ENCODE results near the gene OSGEP. TPM values are rescaled to one million over a fixed set of nuclear protein-coding genes. Genes with fewer than 3 reads are reported as not detected.

The OSGEP gene
- total RNA-seq, 1 experiment from 2014 or later = 21.8 TPM

DNA sequence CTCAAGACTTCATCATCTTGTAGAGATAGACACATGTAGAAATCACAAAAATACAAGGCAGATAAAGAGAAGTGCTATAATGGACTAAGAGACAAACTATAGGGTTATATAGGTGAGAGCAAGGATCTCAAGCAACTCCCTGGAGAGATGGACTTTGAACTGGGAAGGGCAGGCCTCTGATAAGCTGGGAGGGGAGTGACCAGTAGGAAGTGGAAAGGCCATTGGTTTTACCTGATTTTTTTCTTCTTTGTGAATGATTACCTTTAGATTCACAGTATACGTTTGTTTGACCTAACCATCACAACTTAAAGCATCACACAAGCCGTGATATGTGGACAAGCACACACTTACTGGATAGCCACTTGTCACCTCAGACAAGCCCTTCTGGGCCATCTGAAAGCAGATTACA lies 36.1 kb downstream of the OSGEP start:
- ATAC-seq = no peak
- H3K9ac ChIP-seq (ENCODE audit: low read length) = no peak overlapping the region
- H3K36me3 ChIP-seq (ENCODE audit: control insufficient read depth in 1 of 2, insufficient read depth in 2 of 2, low read length in 2 of 2) = no peaks in the 10 kb centered on the region
- H2AFZ ChIP-seq (ENCODE audit: low read depth, low read length, poor library complexity, severe bottlenecking) = no peak overlapping the region
- H3K4me2 ChIP-seq (ENCODE audit: low read length) = no peak overlapping the region
- intact Hi-C loops (cut with micrococcal nuclease) = no loop called here
- H3K9me3 ChIP-seq (ENCODE audit: control insufficient read depth in 1 of 2, insufficient read depth in 1 of 2, low read depth in 1 of 2, low read length in 2 of 2) = no peaks in the 10 kb centered on the region
- peaks cover 8 to 22% of the 10 kb centered on the region in 2 experiments; a peak in 3 of 4 replicates for H3K4me1 ChIP-seq (ENCODE audit: control insufficient read depth in 1 of 2, insufficient read depth in 2 of 2, low read length in 2 of 2)
- ChIA-PET CTCF (no interaction called here), POLR2A (no interaction called here), RAD21 (ENCODE audit: low non-redundant PET in 1 of 2, low total read pairs in 2 of 2, uncharacterized antibody in 2 of 2, unreplicated experiment in 2 of 2) (no interaction called here)
- H3K79me2 ChIP-seq (ENCODE audit: insufficient read depth, low read length) = no peaks in the 10 kb centered on the region
- H4K20me1 ChIP-seq (ENCODE audit: insufficient read depth) = no peaks in the 10 kb centered on the region
- BruUV-seq (replicated peaks) = no TSS peak
- H3K4me3 ChIP-seq (replicated peaks in 1 of 2; ENCODE audit: low read depth in 1 of 2, low read length in 2 of 2) = no peak overlapping the region
- no peaks in the 10 kb centered on the region for H3K27me3 ChIP-seq (ENCODE audit: insufficient read depth, low read length)
- TF ChIP-seq CEBPB (IDR thresholded peaks at IDR 0.05; ENCODE audit: low read depth) = no peak
- TF ChIP-seq, protein P1, sequence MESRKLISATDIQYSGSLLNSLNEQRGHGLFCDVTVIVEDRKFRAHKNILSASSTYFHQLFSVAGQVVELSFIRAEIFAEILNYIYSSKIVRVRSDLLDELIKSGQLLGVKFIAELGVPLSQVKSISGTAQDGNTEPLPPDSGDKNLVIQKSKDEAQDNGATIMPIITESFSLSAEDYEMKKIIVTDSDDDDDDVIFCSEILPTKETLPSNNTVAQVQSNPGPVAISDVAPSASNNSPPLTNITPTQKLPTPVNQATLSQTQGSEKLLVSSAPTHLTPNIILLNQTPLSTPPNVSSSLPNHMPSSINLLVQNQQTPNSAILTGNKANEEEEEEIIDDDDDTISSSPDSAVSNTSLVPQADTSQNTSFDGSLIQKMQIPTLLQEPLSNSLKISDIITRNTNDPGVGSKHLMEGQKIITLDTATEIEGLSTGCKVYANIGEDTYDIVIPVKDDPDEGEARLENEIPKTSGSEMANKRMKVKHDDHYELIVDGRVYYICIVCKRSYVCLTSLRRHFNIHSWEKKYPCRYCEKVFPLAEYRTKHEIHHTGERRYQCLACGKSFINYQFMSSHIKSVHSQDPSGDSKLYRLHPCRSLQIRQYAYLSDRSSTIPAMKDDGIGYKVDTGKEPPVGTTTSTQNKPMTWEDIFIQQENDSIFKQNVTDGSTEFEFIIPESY (IDR thresholded peaks at IDR 0.05; ENCODE audit: extremely low read depth, insufficient replicate concordance, low read length) = no peak
- TF ChIP-seq, protein P2, sequence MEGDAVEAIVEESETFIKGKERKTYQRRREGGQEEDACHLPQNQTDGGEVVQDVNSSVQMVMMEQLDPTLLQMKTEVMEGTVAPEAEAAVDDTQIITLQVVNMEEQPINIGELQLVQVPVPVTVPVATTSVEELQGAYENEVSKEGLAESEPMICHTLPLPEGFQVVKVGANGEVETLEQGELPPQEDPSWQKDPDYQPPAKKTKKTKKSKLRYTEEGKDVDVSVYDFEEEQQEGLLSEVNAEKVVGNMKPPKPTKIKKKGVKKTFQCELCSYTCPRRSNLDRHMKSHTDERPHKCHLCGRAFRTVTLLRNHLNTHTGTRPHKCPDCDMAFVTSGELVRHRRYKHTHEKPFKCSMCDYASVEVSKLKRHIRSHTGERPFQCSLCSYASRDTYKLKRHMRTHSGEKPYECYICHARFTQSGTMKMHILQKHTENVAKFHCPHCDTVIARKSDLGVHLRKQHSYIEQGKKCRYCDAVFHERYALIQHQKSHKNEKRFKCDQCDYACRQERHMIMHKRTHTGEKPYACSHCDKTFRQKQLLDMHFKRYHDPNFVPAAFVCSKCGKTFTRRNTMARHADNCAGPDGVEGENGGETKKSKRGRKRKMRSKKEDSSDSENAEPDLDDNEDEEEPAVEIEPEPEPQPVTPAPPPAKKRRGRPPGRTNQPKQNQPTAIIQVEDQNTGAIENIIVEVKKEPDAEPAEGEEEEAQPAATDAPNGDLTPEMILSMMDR (IDR thresholded peaks at IDR 0.05 in 2 of 3, conservative IDR thresholded peaks at IDR 0.05 in 1 of 3; ENCODE audit: borderline replicate concordance in 1 of 3, insufficient read depth in 1 of 3, low read depth in 2 of 3, low read length in 2 of 3) = no peak
- TF ChIP-seq JUND (IDR thresholded peaks at IDR 0.05) = no peak
- TF ChIP-seq TCF7L2 (IDR thresholded peaks at IDR 0.05; ENCODE audit: borderline replicate concordance, extremely low read depth, insufficient read depth, insufficient read length) = no peak
- TF ChIP-seq ZFX (IDR thresholded peaks at IDR 0.05) = no peak
- TF ChIP-seq, protein P3, sequence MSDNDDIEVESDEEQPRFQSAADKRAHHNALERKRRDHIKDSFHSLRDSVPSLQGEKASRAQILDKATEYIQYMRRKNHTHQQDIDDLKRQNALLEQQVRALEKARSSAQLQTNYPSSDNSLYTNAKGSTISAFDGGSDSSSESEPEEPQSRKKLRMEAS (IDR thresholded peaks at IDR 0.05) = no peak
- TF ChIP-seq POLR2AphosphoS5 (IDR thresholded peaks at IDR 0.05; ENCODE audit: low read depth, low read length) = no peak
- no peak for TF ChIP-seq CBX3 (IDR thresholded peaks at IDR 0.05; ENCODE audit: low read depth)
- no peak for TF ChIP-seq POLR2A (IDR thresholded peaks at IDR 0.05; ENCODE audit: borderline replicate concordance, extremely low read depth, insufficient read depth, insufficient read length)
- no peak for DNase-seq (ENCODE audit: low read depth, low spot score)
- no peak overlapping the region for H3K27ac ChIP-seq (ENCODE audit: low read depth, low read length)
- no peaks in the 10 kb centered on the region for H3K9me2 ChIP-seq (ENCODE audit: insufficient read depth)

Measured in HCT116 (cell line).